ENCODE measurements around the gene EMID1.

Gene EMID1

GRCh38 chr22:29263791-29264276, 58.1 kb downstream of the EMID1 start:
- no peak for DNase-seq (ENCODE audit: low read depth, low spot score)
- H3K4me1 ChIP-seq (ENCODE audit: control insufficient read depth, insufficient read depth, low read length) = no peaks in the 10 kb centered on the region; the same call in 1 of the 2 replicates
- H3K9me3 ChIP-seq (ENCODE audit: control insufficient read depth, insufficient read depth, low read length) = no peaks in the 10 kb centered on the region
- no CpG with 5 or more reads among the region's 14 CpGs for WGBS (ENCODE audit: insufficient coverage, insufficient read length)
- no peak overlapping the region for H3K4me3 ChIP-seq (ENCODE audit: low read length)
- peaks cover 19% of the 10 kb centered on the region for H3K36me3 ChIP-seq (ENCODE audit: control insufficient read depth, insufficient read depth, low read length)
- H3K27me3 ChIP-seq (ENCODE audit: control insufficient read depth, insufficient read depth, low read length) = no peaks in the 10 kb centered on the region
- no peak overlapping the region for H3K27ac ChIP-seq (ENCODE audit: low read length)

- peaks cover 13% of the 10 kb centered on the region for H3K36me3 ChIP-seq (ENCODE audit: control insufficient read depth, insufficient read depth, low read length)
- no peak overlapping the region for H3K27ac ChIP-seq (ENCODE audit: low read length)
- H3K27me3 ChIP-seq (ENCODE audit: control insufficient read depth, insufficient read depth, low read length) = no peaks in the 10 kb centered on the region
- DNase-seq (ENCODE audit: low read depth, low spot score) = no peak
- no peak overlapping the region for H3K4me3 ChIP-seq (ENCODE audit: low read length)
- H3K4me1 ChIP-seq (ENCODE audit: control insufficient read depth, insufficient read depth, low read length) = no peaks in the 10 kb centered on the region
- WGBS (ENCODE audit: insufficient coverage, insufficient read length) = no CpG with 5 or more reads among the region's 7 CpGs
- H3K9me3 ChIP-seq (ENCODE audit: control insufficient read depth, insufficient read depth, low read length) = no peaks in the 10 kb centered on the region
These were observed 59.6 kb downstream of the EMID1 start for GRCh38 chr22:29265305-29265704.

GRCh38 chr22:29265929-29266328, 60.2 kb downstream of the EMID1 start:
- DNase-seq (ENCODE audit: low read depth, low spot score) = no peak
- Histone ChIP-seq H3K36me3 (ENCODE audit: control insufficient read depth, insufficient read depth, low read length) (peaks cover 10% of the 10 kb centered on the region), H3K4me1 (ENCODE audit: control insufficient read depth, insufficient read depth, low read length) (no peaks in the 10 kb centered on the region), H3K27me3 (ENCODE audit: control insufficient read depth, insufficient read depth, low read length) (no peaks in the 10 kb centered on the region), H3K9me3 (ENCODE audit: control insufficient read depth, insufficient read depth, low read length) (no peaks in the 10 kb centered on the region), H3K27ac (ENCODE audit: low read length) (no peak overlapping the region), H3K4me3 (ENCODE audit: low read length) (no peak overlapping the region)
- WGBS (ENCODE audit: insufficient coverage, insufficient read length) = no CpG with 5 or more reads among the region's 4 CpGs

- DNase-seq (ENCODE audit: low read depth, low spot score) = no peak
- peak overlapping the region; percentile 90; the same call in 1 of the 2 replicates for H3K4me3 ChIP-seq (ENCODE audit: low read length)
- H3K36me3 ChIP-seq (ENCODE audit: control insufficient read depth, insufficient read depth, low read length) = peaks cover 10% of the 10 kb centered on the region
- no peaks in the 10 kb centered on the region for H3K9me3 ChIP-seq (ENCODE audit: control insufficient read depth, insufficient read depth, low read length)
- no CpG with 5 or more reads among the region's 13 CpGs for WGBS (ENCODE audit: insufficient coverage, insufficient read length)
- H3K27me3 ChIP-seq (ENCODE audit: control insufficient read depth, insufficient read depth, low read length) = no peaks in the 10 kb centered on the region
- H3K4me1 ChIP-seq (ENCODE audit: control insufficient read depth, insufficient read depth, low read length) = no peaks in the 10 kb centered on the region
- H3K27ac ChIP-seq (ENCODE audit: low read length) = no peak overlapping the region
These were observed 61.1 kb downstream of the EMID1 start for GRCh38 chr22:29266564-29267461.

GRCh38 chr22:29267462-29267857, 61.8 kb downstream of the EMID1 start:
- Histone ChIP-seq H3K27me3 (ENCODE audit: control insufficient read depth, insufficient read depth, low read length) (no peaks in the 10 kb centered on the region), H3K9me3 (ENCODE audit: control insufficient read depth, insufficient read depth, low read length) (no peaks in the 10 kb centered on the region), H3K27ac (ENCODE audit: low read length) (no peak overlapping the region), H3K4me1 (ENCODE audit: control insufficient read depth, insufficient read depth, low read length) (no peaks in the 10 kb centered on the region), H3K4me3 (ENCODE audit: low read length) (peak overlapping the region; percentile 90; the same call in 1 of the 2 replicates), H3K36me3 (ENCODE audit: control insufficient read depth, insufficient read depth, low read length) (peaks cover 10% of the 10 kb centered on the region)
- DNase-seq (ENCODE audit: low read depth, low spot score) = no peak
- no CpG with 5 or more reads among the region's 32 CpGs for WGBS (ENCODE audit: insufficient coverage, insufficient read length)

- Histone ChIP-seq H3K4me1 (ENCODE audit: control insufficient read depth, insufficient read depth, low read length) (no peaks in the 10 kb centered on the region), H3K36me3 (ENCODE audit: control insufficient read depth, insufficient read depth, low read length) (peaks cover 15% of the 10 kb centered on the region), H3K27ac (ENCODE audit: low read length) (no peak within 1 kb of the TSS), H3K27me3 (ENCODE audit: control insufficient read depth, insufficient read depth, low read length) (no peaks in the 10 kb centered on the region), H3K9me3 (ENCODE audit: control insufficient read depth, insufficient read depth, low read length) (no peaks in the 10 kb centered on the region), H3K4me3 (ENCODE audit: low read length) (peak within 1 kb of the TSS; percentile 90)
- peak; percentile 67 for DNase-seq (ENCODE audit: low read depth, low spot score)
- WGBS (ENCODE audit: insufficient coverage, insufficient read length) = no CpG with 5 or more reads among the region's 67 CpGs
These were observed 62.3 kb downstream of the EMID1 start, which contains the start of the genes EWSR1 and RHBDD3 for GRCh38 chr22:29267858-29268510. EWSR1 (plus strand) TSS chr22:29268268; CDS start chr22:29268337, 69 bp downstream. RHBDD3 (minus strand) TSS chr22:29267981; CDS start chr22:29265626, 2,355 bp downstream.

- DNase-seq (ENCODE audit: low read depth, low spot score) = no peak
- Histone ChIP-seq H3K4me1 (ENCODE audit: control insufficient read depth, insufficient read depth, low read length) (no peaks in the 10 kb centered on the region), H3K27ac (ENCODE audit: low read length) (no peak overlapping the region)
These were observed 63.0 kb downstream of the EMID1 start for GRCh38 chr22:29268511-29269229.

GRCh38 chr22:29269230-29269604, 63.5 kb downstream of the EMID1 start:
- no peaks in the 10 kb centered on the region for H3K4me1 ChIP-seq (ENCODE audit: control insufficient read depth, insufficient read depth, low read length)
- WGBS (ENCODE audit: insufficient coverage, insufficient read length) = no CpG with 5 or more reads among the region's 14 CpGs
- peaks cover 12% of the 10 kb centered on the region for H3K36me3 ChIP-seq (ENCODE audit: control insufficient read depth, insufficient read depth, low read length)
- no peak for DNase-seq (ENCODE audit: low read depth, low spot score)
- H3K9me3 ChIP-seq (ENCODE audit: control insufficient read depth, insufficient read depth, low read length) = no peaks in the 10 kb centered on the region
- H3K27ac ChIP-seq (ENCODE audit: low read length) = no peak overlapping the region
- H3K4me3 ChIP-seq (ENCODE audit: low read length) = peak overlapping the region; percentile 90; the same call in 1 of the 2 replicates
- no peaks in the 10 kb centered on the region for H3K27me3 ChIP-seq (ENCODE audit: control insufficient read depth, insufficient read depth, low read length)

More at GRCh38 chr22:29268511-29269229, 63.0 kb downstream of the EMID1 start:
- no CpG with 5 or more reads among the region's 51 CpGs for WGBS (ENCODE audit: insufficient coverage, insufficient read length)
- H3K9me3 ChIP-seq (ENCODE audit: control insufficient read depth, insufficient read depth, low read length) = no peaks in the 10 kb centered on the region
- peak overlapping the region; percentile 90 for H3K4me3 ChIP-seq (ENCODE audit: low read length)
- H3K27me3 ChIP-seq (ENCODE audit: control insufficient read depth, insufficient read depth, low read length) = no peaks in the 10 kb centered on the region
- peaks cover 14% of the 10 kb centered on the region for H3K36me3 ChIP-seq (ENCODE audit: control insufficient read depth, insufficient read depth, low read length)

GRCh38 chr22:29269731-29270474, 64.2 kb downstream of the EMID1 start:
- no CpG with 5 or more reads among the region's 13 CpGs for WGBS (ENCODE audit: insufficient coverage, insufficient read length)
- Histone ChIP-seq H3K4me3 (ENCODE audit: low read length) (peak overlapping the region; percentile 90; the same call in 1 of the 2 replicates), H3K9me3 (ENCODE audit: control insufficient read depth, insufficient read depth, low read length) (no peaks in the 10 kb centered on the region), H3K36me3 (ENCODE audit: control insufficient read depth, insufficient read depth, low read length) (peaks cover 15% of the 10 kb centered on the region), H3K4me1 (ENCODE audit: control insufficient read depth, insufficient read depth, low read length) (no peaks in the 10 kb centered on the region), H3K27me3 (ENCODE audit: control insufficient read depth, insufficient read depth, low read length) (no peaks in the 10 kb centered on the region), H3K27ac (ENCODE audit: low read length) (no peak overlapping the region)
- DNase-seq (ENCODE audit: low read depth, low spot score) = no peak

Data from iPS DF 6.9 (cell line).